KMS-11 (cell line): ENCODE results near the gene CYRIA.

ENCODE experiments used
- H2AFZ ChIP-seq: fragments of 200-600 bp; sonication (generic); 2 replicates; pipeline ENCODE4 v1.6.1; 2016; ENCODE audit warnings: antibody characterized with exemption, mixed run types, low read depth
- H3K27ac ChIP-seq: fragments of 200-600 bp; sonication (generic); 2 replicates; pipeline ENCODE4 v1.6.1; 2016; ENCODE audit warnings: mild to moderate bottlenecking, mixed run types
- H3K27me3 ChIP-seq: fragments of 200-600 bp; sonication (generic); 2 replicates; pipeline ENCODE4 v1.6.1; 2017; ENCODE audit warnings: mild to moderate bottlenecking, low read depth, mixed run types, moderate library complexity; ENCODE audit not compliant: insufficient read depth
- H3K36me3 ChIP-seq: fragments of 200-600 bp; sonication (generic); 2 replicates; pipeline ENCODE4 v1.6.1; 2017; ENCODE audit warnings: mild to moderate bottlenecking, mixed run types; ENCODE audit not compliant: insufficient read depth
- H3K4me1 ChIP-seq: fragments of 200-600 bp; sonication (generic); 2 replicates; pipeline ENCODE4 v1.6.1; 2016; ENCODE audit warnings: mild to moderate bottlenecking, low read depth, mixed run types; ENCODE audit not compliant: poor library complexity, severe bottlenecking
- H3K4me2 ChIP-seq: fragments of 200-600 bp; sonication (generic); 2 replicates; pipeline ENCODE4 v1.7.0; 2016; ENCODE audit warnings: mild to moderate bottlenecking, mixed run types
- H3K4me3 ChIP-seq: fragments of 200-600 bp; sonication (generic); IDR thresholded peaks from 2 replicates; pipeline ENCODE4 v1.6.1; 2017; ENCODE audit warnings: low read depth, low read length, mixed read lengths; ENCODE audit not compliant: insufficient read depth
- H3K79me2 ChIP-seq: fragments of 200-600 bp; sonication (generic); 2 replicates; pipeline ENCODE4 v1.6.1; 2016; ENCODE audit warnings: low read depth, mixed run types; ENCODE audit not compliant: insufficient read depth
- H3K9ac ChIP-seq: fragments of 200-600 bp; sonication (generic); 2 replicates; pipeline ENCODE4 v1.6.1; 2016; ENCODE audit warnings: mild to moderate bottlenecking, mixed run types
- H4K20me1 ChIP-seq: fragments of 200-600 bp; sonication (generic); 2 replicates; pipeline ENCODE4 v1.6.1; 2016; ENCODE audit warnings: mild to moderate bottlenecking, mixed run types; ENCODE audit not compliant: insufficient read depth
- CTCF ChIP-seq: fragments of 200-600 bp; sonication (generic); conservative IDR thresholded peaks from 2 replicates; pipeline ENCODE4 v1.6.1; 2017; ENCODE audit warnings: low read depth, mild to moderate bottlenecking, antibody characterized with exemption, low read length, moderate library complexity, mixed read lengths

CYRIA gene

GRCh38 chr2:16660556-16660955 is 5.1 kb downstream of the CYRIA start:
- Histone ChIP-seq H3K4me1 (no peaks in the 10 kb centered on the region), H3K4me2 (no peak overlapping the region), H4K20me1 (no peaks in the 10 kb centered on the region), H2AFZ (no peak overlapping the region), H3K27ac (no peak overlapping the region), H3K36me3 (no peaks in the 10 kb centered on the region), H3K27me3 (no peaks in the 10 kb centered on the region), H3K9ac (no peak overlapping the region), H3K79me2 (no peaks in the 10 kb centered on the region), H3K4me3 (no peak overlapping the region)
- TF ChIP-seq CTCF = no peak

GRCh38 chr2:16660114-16660513 is 5.5 kb downstream of the CYRIA start:
- no peak overlapping the region for H3K9ac ChIP-seq
- no peaks in the 10 kb centered on the region for H4K20me1 ChIP-seq
- no peak overlapping the region for H3K4me3 ChIP-seq
- H3K79me2 ChIP-seq = no peaks in the 10 kb centered on the region
- no peak overlapping the region for H3K4me2 ChIP-seq
- TF ChIP-seq CTCF = no peak
- H3K4me1 ChIP-seq = no peaks in the 10 kb centered on the region
- no peaks in the 10 kb centered on the region for H3K36me3 ChIP-seq
- no peaks in the 10 kb centered on the region for H3K27me3 ChIP-seq
- H2AFZ ChIP-seq = no peak overlapping the region
- H3K27ac ChIP-seq = no peak overlapping the region

GRCh38 chr2:16658076-16658739 is 7.4 kb downstream of the CYRIA start:
- Histone ChIP-seq H3K27ac (no peak overlapping the region), H3K79me2 (no peaks in the 10 kb centered on the region), H3K36me3 (no peaks in the 10 kb centered on the region), H2AFZ (no peak overlapping the region), H3K27me3 (no peaks in the 10 kb centered on the region), H3K4me2 (no peak overlapping the region), H4K20me1 (no peaks in the 10 kb centered on the region), H3K4me3 (no peak overlapping the region), H3K9ac (no peak overlapping the region), H3K4me1 (no peaks in the 10 kb centered on the region)
- TF ChIP-seq CTCF = no peak

GRCh38 chr2:16657671-16658070 is 8.0 kb downstream of the CYRIA start:
- H3K79me2 ChIP-seq = no peaks in the 10 kb centered on the region
- TF ChIP-seq CTCF = no peak
- H3K4me1 ChIP-seq = no peaks in the 10 kb centered on the region
- no peaks in the 10 kb centered on the region for H4K20me1 ChIP-seq
- H2AFZ ChIP-seq = no peak overlapping the region
- no peaks in the 10 kb centered on the region for H3K27me3 ChIP-seq
- H3K36me3 ChIP-seq = no peaks in the 10 kb centered on the region
- no peak overlapping the region for H3K4me3 ChIP-seq
- H3K4me2 ChIP-seq = no peak overlapping the region
- no peak overlapping the region for H3K9ac ChIP-seq
- no peak overlapping the region for H3K27ac ChIP-seq
